NB4 (cell line): Measurements from ENCODE around the gene KLHL18.

Experiments
- POLR2A ChIP-seq: IDR thresholded peaks from 2 replicates; pipeline ENCODE4 v1.6.1; 2011; ENCODE audit warnings: mild to moderate bottlenecking; ENCODE audit not compliant: insufficient read length; ENCODE audit errors: extremely low read depth
- TF ChIP-seq, protein P1 (sequence below): IDR thresholded peaks from one replicate; pipeline ENCODE4 v1.5.1; 2012; ENCODE audit warnings: low read depth, low read length
- TF ChIP-seq, protein P2 (sequence below): IDR thresholded peaks from 2 replicates; pipeline ENCODE4 v1.6.1; 2011; ENCODE audit warnings: low read depth, low read length

DNA sequence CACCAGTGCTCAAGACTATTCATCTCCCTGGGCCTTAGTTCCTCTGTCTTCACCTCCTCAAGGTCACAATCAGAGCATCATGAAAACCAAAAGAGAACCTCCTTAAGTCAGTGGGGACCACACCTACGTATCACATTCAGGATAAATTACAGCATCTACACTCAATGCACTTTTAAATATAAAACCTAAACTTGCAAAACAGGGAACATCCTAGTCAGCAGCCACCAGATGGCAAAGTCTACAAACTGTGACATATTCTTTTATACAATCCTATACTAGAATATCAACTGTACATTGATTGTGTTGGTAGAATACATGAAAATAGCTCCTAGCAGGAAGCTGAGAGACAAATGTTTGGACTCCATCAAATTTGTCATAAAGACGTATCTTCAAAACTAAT, 8.1 kb upstream of the KLHL18 start:
- TF ChIP-seq, protein P1, sequence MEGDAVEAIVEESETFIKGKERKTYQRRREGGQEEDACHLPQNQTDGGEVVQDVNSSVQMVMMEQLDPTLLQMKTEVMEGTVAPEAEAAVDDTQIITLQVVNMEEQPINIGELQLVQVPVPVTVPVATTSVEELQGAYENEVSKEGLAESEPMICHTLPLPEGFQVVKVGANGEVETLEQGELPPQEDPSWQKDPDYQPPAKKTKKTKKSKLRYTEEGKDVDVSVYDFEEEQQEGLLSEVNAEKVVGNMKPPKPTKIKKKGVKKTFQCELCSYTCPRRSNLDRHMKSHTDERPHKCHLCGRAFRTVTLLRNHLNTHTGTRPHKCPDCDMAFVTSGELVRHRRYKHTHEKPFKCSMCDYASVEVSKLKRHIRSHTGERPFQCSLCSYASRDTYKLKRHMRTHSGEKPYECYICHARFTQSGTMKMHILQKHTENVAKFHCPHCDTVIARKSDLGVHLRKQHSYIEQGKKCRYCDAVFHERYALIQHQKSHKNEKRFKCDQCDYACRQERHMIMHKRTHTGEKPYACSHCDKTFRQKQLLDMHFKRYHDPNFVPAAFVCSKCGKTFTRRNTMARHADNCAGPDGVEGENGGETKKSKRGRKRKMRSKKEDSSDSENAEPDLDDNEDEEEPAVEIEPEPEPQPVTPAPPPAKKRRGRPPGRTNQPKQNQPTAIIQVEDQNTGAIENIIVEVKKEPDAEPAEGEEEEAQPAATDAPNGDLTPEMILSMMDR: no peak
- no peak for TF ChIP-seq POLR2A
- TF ChIP-seq, protein P2, sequence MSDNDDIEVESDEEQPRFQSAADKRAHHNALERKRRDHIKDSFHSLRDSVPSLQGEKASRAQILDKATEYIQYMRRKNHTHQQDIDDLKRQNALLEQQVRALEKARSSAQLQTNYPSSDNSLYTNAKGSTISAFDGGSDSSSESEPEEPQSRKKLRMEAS: no peak
